B cell (primary cell): ENCODE measurements around the gene TLK2. TPM values are rescaled to one million over a fixed set of nuclear protein-coding genes. Genes with fewer than 3 reads are reported as not detected.

Experiments used
- ATAC-seq: fragments of 200-7000 bp; cut with Tn5 transposase; one replicate; pipeline ENCODE4 v1.10.0; 2021; ENCODE audit warnings: low read depth, mild to moderate bottlenecking, moderate number of reproducible peaks, moderate library complexity
- CTCF ChIA-PET: fragments of 350-600 bp; sonication (Branson Sonifier 250); formaldehyde crosslinking; loops from one replicate; lab custom pipeline; 2021; ENCODE audit warnings: antibody characterized with exemption, inconsistent platforms; lab: Charles Lee
- POLR2A ChIA-PET: fragments of 350-600 bp; sonication (Branson Sonifier 250); formaldehyde crosslinking; loops from one replicate; lab custom pipeline; 2021; ENCODE audit warnings: antibody characterized with exemption; lab: Charles Lee
- DNase-seq: peaks from one replicate; pipeline ENCODE4 v3.0.0; 2013
- H2AFZ ChIP-seq: 2 replicates; pipeline ENCODE4 v1.6.1; 2012; ENCODE audit warnings: mild to moderate bottlenecking, low read depth, low read length; ENCODE audit not compliant: insufficient read depth, poor library complexity, severe bottlenecking
- H3K27ac ChIP-seq, 2 donors: 1 replicate in 1 of 2; 2 replicates in 1 of 2; pipeline ENCODE4 v1.5.1; 2012 to 2013; ENCODE audit warnings: low read length in 2 of 2, mild to moderate bottlenecking in 2 of 2, moderate library complexity in 1 of 2
- H3K27me3 ChIP-seq, 4 experiments: fragments of 200-600 bp in 1 of 4; sonication (generic) in 1 of 4; replicated peaks in 1 of 4; 1 replicate in 2 of 4; 2 replicates in 2 of 4; pipeline versions ENCODE4 v1.6.1 to v1.7.0; 2013 to 2016; ENCODE audit warnings: low read length in 3 of 4, mild to moderate bottlenecking in 2 of 4, mixed read lengths in 1 of 4, moderate library complexity in 1 of 4; ENCODE audit not compliant: insufficient read depth in 4 of 4, control insufficient read depth in 3 of 4; ENCODE audit errors: control extremely low read depth in 1 of 4
- H3K36me3 ChIP-seq, 2 experiments: replicated peaks in 1 of 2; 1 replicate in 1 of 2; 2 replicates in 1 of 2; pipeline versions ENCODE4 v1.6.1 to v1.7.1; 2013; ENCODE audit warnings: low read length in 1 of 2; ENCODE audit not compliant: insufficient read depth in 2 of 2, control insufficient read depth in 1 of 2; ENCODE audit errors: control extremely low read depth in 1 of 2, extremely low read depth in 1 of 2
- H3K4me1 ChIP-seq, 2 donors: fragments of 200-600 bp in 1 of 2; sonication (generic) in 1 of 2; 1 replicate in 1 of 2; 2 replicates in 1 of 2; pipeline versions ENCODE4 v1.5.1 to v1.6.1; 2013 to 2017; ENCODE audit warnings: low read length in 2 of 2; ENCODE audit not compliant: control insufficient read depth in 2 of 2, insufficient read depth in 2 of 2
- H3K4me2 ChIP-seq: replicated peaks from 2 replicates; pipeline ENCODE3; 2012; ENCODE audit warnings: mild to moderate bottlenecking, low read depth, low read length; ENCODE audit not compliant: poor library complexity, severe bottlenecking
- H3K4me3 ChIP-seq, 5 experiments: fragments of 200-600 bp in 1 of 5; sonication (generic) in 1 of 5; 1 replicate in 3 of 5; 2 replicates in 2 of 5; pipeline versions ENCODE4 v1.5.1 to v1.7.0; 2011 to 2016; ENCODE audit warnings: low read length in 4 of 5, mild to moderate bottlenecking in 4 of 5, low read depth in 2 of 5, control low read depth in 1 of 5, moderate library complexity in 1 of 5; ENCODE audit not compliant: insufficient read depth in 1 of 5; ENCODE audit errors: control extremely low read depth in 1 of 5, extremely low read depth in 1 of 5
- H3K79me2 ChIP-seq: fragments of 200-600 bp; sonication (generic); one replicate; pipeline ENCODE4 v1.6.0; 2016; ENCODE audit warnings: low read length; ENCODE audit not compliant: control insufficient read depth, insufficient read depth
- H3K9ac ChIP-seq: fragments of 200-600 bp; sonication (generic); 2 replicates; pipeline ENCODE4 v1.6.1; 2017; ENCODE audit warnings: mild to moderate bottlenecking, low read length, moderate library complexity
- H3K9me3 ChIP-seq, 3 donors: one replicate each; pipeline versions ENCODE4 v1.6.1 to v1.7.1; 2013; ENCODE audit warnings: low read length in 2 of 3; ENCODE audit not compliant: control insufficient read depth in 2 of 3, insufficient read depth in 1 of 3; ENCODE audit errors: control extremely low read depth in 1 of 3
- H4K20me1 ChIP-seq: 2 replicates; pipeline ENCODE4 v1.6.0; 2012; ENCODE audit warnings: mild to moderate bottlenecking, low read length; ENCODE audit not compliant: insufficient read depth, control insufficient read depth, poor library complexity, severe bottlenecking
- H3K27ac Mint-ChIP-seq: one replicate; pipeline ENCODE4 v1.8.0; 2021; ENCODE audit warnings: mixed read lengths
- H3K27me3 Mint-ChIP-seq: one replicate; pipeline ENCODE4 v1.8.0; 2021; ENCODE audit warnings: mixed read lengths
- H3K4me1 Mint-ChIP-seq: one replicate; pipeline ENCODE4 v1.8.0; 2021; ENCODE audit warnings: mixed read lengths
- H3K4me3 Mint-ChIP-seq: one replicate; pipeline ENCODE4 v1.8.0; 2021; ENCODE audit warnings: mixed read lengths
- H3K9me3 Mint-ChIP-seq: one replicate; pipeline ENCODE4 v1.8.0; 2022; ENCODE audit warnings: mixed read lengths; ENCODE audit not compliant: insufficient read depth
- EZH2 ChIP-seq: IDR thresholded peaks from 2 replicates; pipeline ENCODE4 v1.6.1; 2012; ENCODE audit warnings: borderline replicate concordance, low read depth, mild to moderate bottlenecking, moderate library complexity, low read length; ENCODE audit not compliant: insufficient read depth, poor library complexity, severe bottlenecking
- WGBS: methylation state at CpG from one replicate; pipeline ENCODE4 v1.1.5; 2013; ENCODE audit warnings: missing lambda C conversion rate; ENCODE audit not compliant: insufficient coverage; 5-methylcytosine and 5-hydroxymethylcytosine counted together
- intact Hi-C: fragments of 100-400 bp; cut with micrococcal nuclease; formaldehyde crosslinking; loops from one replicate; pipeline ENCODE4 v1.10.0; 2022
- polyA plus RNA-seq: library from polyadenylated mRNA; depleted of rRNA; stranded (reverse); fragments of >200 nt; gene quantifications from 2 replicates; pipeline ENCODE4 v1.2.3, GENCODE V29; 2012
- total RNA-seq, 2 donors: library from RNA; stranded (reverse); fragments of 120-200 nt in 1 of 2; gene quantifications; 1 replicate in 1 of 2; 2 replicates in 1 of 2; pipeline versions ENCODE4 v1.2.3 to v1.2.4, GENCODE V29; 2013 to 2022
- TF ChIP-seq, protein P1 (sequence below): fragments of 200-600 bp; IDR thresholded peaks from one replicate; pipeline ENCODE4 v1.8.0; 2022; ENCODE audit warnings: antibody characterized with exemption, mild to moderate bottlenecking

TLK2 gene
- total and polyA plus RNA-seq, 2 donors (not counting 1 experiment from before 2014, with no cell fraction given): 36.3 to 75.3 TPM

DNA sequence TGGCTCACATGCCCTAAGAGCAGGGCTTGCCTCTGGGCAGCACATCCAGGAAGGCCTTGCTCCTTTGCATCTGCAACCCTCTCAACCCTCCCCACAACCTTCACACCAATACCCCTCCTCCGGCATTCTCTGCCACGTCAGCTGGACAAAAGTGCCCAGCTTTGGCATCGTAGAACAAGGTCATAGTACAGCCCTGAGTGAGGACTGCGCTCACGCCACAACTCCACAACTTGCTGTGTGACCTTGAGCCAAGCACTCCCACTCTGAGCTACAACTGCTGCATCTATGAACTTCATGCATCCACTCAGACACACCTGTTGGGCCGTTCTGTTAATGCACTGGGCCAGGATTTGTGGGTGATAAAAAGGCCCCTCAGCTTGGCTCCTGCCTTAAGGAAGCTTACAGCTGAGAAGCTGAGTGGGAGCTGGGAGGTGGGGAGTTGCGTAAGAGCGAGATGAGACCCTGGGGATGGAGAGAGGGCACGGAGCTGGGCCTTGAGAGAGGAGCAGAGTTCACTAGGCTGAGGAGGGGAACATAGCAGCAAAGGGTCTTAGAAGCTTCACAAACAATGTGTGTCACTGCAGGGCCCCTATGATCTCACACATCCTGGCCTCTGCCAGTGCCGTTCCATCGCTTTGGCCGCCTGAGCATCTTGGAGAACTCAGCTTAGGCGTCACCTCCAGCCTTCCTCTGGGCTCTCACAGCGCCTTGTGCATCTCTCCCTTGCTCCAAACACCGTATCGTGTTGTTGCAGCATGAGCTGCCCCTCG is 140.2 kb downstream of the TLK2 start:
- Histone ChIP-seq H3K4me3 (no peak overlapping the region), H2AFZ (no peak overlapping the region), H3K9me3 (no peaks in the 10 kb centered on the region), H3K9ac (no peak overlapping the region), H3K79me2 (no peaks in the 10 kb centered on the region), H3K36me3 (peaks cover 0 to 16% of the 10 kb centered on the region in 2 experiments), H3K4me2 (no peak overlapping the region), H3K27ac (no peak overlapping the region), H4K20me1 (no peaks in the 10 kb centered on the region), H3K4me1 (no peaks in the 10 kb centered on the region), H3K27me3 (no peaks in the 10 kb centered on the region)
- H3K4me3 Mint-ChIP-seq: no peak overlapping the region
- DNase-seq (no peak), ATAC-seq (no peak)
- H3K27ac Mint-ChIP-seq: no peak overlapping the region
- no peaks in the 10 kb centered on the region for H3K27me3 Mint-ChIP-seq
- no peaks in the 10 kb centered on the region for H3K9me3 Mint-ChIP-seq
- ChIA-PET POLR2A (no interaction called here), CTCF (no interaction called here)
- H3K4me1 Mint-ChIP-seq: no peaks in the 10 kb centered on the region
- TF ChIP-seq, protein P1, sequence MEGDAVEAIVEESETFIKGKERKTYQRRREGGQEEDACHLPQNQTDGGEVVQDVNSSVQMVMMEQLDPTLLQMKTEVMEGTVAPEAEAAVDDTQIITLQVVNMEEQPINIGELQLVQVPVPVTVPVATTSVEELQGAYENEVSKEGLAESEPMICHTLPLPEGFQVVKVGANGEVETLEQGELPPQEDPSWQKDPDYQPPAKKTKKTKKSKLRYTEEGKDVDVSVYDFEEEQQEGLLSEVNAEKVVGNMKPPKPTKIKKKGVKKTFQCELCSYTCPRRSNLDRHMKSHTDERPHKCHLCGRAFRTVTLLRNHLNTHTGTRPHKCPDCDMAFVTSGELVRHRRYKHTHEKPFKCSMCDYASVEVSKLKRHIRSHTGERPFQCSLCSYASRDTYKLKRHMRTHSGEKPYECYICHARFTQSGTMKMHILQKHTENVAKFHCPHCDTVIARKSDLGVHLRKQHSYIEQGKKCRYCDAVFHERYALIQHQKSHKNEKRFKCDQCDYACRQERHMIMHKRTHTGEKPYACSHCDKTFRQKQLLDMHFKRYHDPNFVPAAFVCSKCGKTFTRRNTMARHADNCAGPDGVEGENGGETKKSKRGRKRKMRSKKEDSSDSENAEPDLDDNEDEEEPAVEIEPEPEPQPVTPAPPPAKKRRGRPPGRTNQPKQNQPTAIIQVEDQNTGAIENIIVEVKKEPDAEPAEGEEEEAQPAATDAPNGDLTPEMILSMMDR: no peak
- no peak for TF ChIP-seq EZH2
- WGBS: 97% methylated on average over 16 of the region's 17 CpGs
- intact Hi-C loops: no loop called here

DNA sequence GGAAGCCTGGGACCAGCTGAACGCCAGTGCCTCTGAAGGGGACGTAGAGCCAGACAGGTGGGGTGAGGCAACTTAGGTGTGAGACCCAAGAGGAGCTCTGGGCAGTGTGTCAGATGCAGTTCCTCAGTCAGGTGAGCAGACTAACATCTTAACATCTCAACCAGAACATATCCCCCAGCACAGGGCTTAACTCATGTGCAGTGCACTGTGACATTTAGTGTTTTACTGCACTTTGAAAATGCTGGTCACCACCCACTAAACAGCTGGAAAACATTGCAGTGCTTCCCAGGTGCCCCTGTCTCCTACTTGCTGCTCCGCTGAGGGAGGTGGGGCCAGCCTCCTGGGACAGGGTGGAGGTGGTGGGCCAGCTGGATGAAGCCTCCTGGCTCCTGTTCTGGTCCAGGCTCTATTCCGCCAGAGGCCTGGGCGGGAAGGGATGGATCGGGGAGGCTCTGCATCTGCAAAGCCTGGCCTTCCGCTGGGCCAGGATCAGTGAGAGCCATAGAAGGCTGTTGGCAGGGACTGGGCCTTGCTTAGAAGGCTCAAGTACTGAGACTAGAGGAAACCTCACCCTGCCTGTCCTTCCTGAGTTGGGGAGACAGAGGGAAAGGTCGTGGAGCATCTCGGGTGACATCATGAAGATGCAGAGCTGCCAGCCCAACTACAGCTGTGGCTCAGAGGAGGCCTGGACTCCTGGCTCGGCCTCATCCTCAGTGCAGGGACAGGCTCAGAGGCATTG is 141.0 kb downstream of the TLK2 start:
- H3K4me1 ChIP-seq: no peaks in the 10 kb centered on the region
- ATAC-seq (no peak), DNase-seq (no peak)
- H3K27ac ChIP-seq: no peak overlapping the region
- TF ChIP-seq, protein P1: no peak
- no peak for TF ChIP-seq EZH2
- Mint-ChIP-seq H3K4me1 (no peaks in the 10 kb centered on the region), H3K9me3 (no peaks in the 10 kb centered on the region), H3K27me3 (no peaks in the 10 kb centered on the region), H3K4me3 (no peak overlapping the region), H3K27ac (no peak overlapping the region)
- no peak overlapping the region for H3K9ac ChIP-seq
- no peaks in the 10 kb centered on the region for H3K79me2 ChIP-seq
- WGBS: 91% methylated on average over 9 of the region's 10 CpGs
- intact Hi-C loops: no loop called here
- H3K36me3 ChIP-seq: peaks cover 0 to 13% of the 10 kb centered on the region in 2 experiments
- no peak overlapping the region for H3K4me3 ChIP-seq
- no peak overlapping the region for H3K4me2 ChIP-seq
- ChIA-PET CTCF (no interaction called here), POLR2A (no interaction called here)
- H3K9me3 ChIP-seq: no peaks in the 10 kb centered on the region
- no peak overlapping the region for H2AFZ ChIP-seq
- no peaks in the 10 kb centered on the region for H3K27me3 ChIP-seq
- no peaks in the 10 kb centered on the region for H4K20me1 ChIP-seq
